ENCODE data around the gene PEX7.

PEX7 gene

DNA sequence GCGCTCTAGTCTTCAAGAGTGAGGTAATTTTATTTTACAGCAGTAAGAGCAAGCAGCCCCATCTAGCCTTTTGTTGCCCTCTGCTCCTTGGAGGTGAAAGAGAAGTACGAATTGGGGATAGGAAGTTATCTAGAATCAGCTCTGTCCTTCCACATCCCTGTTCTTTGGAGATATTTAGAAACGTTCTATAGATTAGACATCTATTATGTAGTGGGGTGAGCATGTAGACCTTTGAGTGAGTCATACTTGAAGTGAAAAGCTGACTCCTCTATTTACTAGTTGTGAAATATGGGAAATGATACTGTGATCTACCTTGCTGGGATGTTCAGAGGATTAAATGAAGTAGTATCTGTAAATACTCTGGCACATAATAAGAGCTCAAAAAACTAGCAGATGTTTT, 63.7 kb downstream of the PEX7 start:
- H3K4me3 ChIP-seq (replicated peaks; ENCODE audit: low read depth, low read length): no peak overlapping the region
- TF ChIP-seq, protein P1, sequence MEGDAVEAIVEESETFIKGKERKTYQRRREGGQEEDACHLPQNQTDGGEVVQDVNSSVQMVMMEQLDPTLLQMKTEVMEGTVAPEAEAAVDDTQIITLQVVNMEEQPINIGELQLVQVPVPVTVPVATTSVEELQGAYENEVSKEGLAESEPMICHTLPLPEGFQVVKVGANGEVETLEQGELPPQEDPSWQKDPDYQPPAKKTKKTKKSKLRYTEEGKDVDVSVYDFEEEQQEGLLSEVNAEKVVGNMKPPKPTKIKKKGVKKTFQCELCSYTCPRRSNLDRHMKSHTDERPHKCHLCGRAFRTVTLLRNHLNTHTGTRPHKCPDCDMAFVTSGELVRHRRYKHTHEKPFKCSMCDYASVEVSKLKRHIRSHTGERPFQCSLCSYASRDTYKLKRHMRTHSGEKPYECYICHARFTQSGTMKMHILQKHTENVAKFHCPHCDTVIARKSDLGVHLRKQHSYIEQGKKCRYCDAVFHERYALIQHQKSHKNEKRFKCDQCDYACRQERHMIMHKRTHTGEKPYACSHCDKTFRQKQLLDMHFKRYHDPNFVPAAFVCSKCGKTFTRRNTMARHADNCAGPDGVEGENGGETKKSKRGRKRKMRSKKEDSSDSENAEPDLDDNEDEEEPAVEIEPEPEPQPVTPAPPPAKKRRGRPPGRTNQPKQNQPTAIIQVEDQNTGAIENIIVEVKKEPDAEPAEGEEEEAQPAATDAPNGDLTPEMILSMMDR (IDR thresholded peaks at IDR 0.05; ENCODE audit: low read depth, low read length, missing control alignments): no peak
- DNase-seq (ENCODE audit: extremely low read depth, low read depth): no peak

DNA sequence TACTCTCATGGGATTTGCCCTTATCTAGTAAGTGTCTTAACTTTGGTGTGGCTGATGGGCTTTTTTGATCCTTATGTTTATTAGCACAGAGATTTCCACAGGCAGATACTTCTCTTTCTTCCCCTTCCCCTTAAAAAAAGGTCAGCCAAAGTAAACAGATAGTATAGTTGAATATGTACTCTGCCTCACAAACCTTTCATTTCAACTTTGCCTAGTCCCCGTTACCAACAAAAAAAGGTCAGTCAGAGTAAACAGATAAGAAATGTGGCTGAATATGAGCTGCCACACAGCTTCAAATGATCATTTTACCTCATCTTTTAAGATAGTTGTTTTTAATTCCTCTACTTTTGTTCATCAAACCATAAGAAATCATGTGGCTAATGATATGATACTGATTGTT, 65.6 kb downstream of the PEX7 start:
- no peak overlapping the region for H3K4me3 ChIP-seq (replicated peaks; ENCODE audit: low read depth, low read length)
- TF ChIP-seq, protein P1 (IDR thresholded peaks at IDR 0.05; ENCODE audit: low read depth, low read length, missing control alignments): no peak
- DNase-seq (ENCODE audit: extremely low read depth, low read depth): no peak

DNA sequence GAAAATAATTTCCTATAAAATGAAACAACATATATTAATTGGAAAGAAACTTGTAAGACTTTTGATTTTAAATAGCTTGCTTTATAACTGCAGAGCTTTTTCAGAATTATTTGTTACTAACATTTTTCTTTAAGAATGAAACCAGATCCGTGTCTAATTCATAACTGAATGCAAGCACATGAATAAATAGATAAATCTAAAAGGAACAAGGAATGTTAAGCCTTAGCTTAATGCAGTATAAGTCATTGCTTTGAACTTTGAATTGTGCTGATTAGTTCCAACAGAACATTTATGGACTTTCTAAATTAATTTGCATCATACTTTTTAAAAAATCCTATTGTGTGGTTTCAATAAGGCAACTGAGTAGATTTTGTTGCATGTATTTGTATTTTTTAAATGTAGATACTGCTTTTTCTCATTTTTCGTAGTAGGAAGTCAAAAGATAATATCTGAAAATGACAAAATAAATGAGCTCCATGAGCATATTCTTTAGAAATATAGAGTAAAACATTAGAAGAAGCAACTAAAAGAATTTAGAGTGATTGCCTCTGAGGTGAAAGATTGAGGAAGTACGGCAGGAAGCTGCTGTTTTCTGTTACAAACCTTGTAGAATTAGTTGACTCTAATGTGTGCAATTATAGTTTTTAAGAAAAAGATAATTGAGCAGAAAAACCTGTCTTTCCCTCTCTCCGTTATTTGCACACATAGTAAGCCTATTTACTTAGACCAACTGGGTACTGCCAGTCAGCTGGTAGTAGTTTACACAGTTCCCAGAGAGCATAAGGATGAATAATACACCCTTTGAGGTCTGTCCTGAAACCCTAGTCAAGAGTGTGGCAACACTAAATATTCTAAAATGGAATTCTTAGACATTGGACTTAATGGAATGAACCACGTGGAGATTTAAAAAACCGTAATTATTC, 67.1 kb downstream of the PEX7 start:
- no peak for DNase-seq (ENCODE audit: extremely low read depth, low read depth)
- no peak overlapping the region for H3K4me3 ChIP-seq (replicated peaks; ENCODE audit: low read depth, low read length)
- TF ChIP-seq, protein P1 (IDR thresholded peaks at IDR 0.05; ENCODE audit: low read depth, low read length, missing control alignments): no peak

DNA sequence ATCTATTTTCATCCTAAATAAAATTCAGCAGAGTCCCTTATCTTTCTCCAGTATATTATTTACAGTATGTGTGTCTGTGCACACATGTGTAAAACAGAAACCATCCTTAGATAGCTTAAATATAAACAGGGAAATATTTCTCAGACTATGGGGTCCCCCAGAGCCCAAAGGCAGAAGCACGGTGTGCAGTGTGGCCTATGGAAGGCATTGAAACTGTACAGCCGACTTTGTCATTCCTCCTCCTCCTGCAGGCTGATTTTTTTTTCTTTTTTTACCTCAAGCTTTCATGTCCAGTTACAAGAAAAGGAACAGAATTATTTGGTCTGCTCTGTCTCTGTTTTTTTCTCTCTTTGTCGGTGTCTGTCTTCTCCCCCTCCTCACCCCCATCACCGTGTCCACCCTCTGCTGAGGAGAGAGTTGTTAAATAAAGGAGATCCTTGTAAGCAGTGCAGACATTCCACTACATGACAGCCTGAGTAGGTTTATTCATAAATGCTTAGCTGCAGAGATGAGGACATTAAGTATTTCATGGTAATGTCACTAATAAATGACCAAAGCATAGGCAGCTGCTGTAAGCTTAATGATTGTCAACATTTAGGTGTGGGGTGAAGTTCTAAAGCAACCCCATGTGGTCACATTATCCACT, 67.9 kb downstream of the PEX7 start:
- no peak overlapping the region for H3K4me3 ChIP-seq (replicated peaks; ENCODE audit: low read depth, low read length)
- TF ChIP-seq, protein P1 (IDR thresholded peaks at IDR 0.05; ENCODE audit: low read depth, low read length, missing control alignments): no peak
- DNase-seq (ENCODE audit: extremely low read depth, low read depth): no peak

DNA sequence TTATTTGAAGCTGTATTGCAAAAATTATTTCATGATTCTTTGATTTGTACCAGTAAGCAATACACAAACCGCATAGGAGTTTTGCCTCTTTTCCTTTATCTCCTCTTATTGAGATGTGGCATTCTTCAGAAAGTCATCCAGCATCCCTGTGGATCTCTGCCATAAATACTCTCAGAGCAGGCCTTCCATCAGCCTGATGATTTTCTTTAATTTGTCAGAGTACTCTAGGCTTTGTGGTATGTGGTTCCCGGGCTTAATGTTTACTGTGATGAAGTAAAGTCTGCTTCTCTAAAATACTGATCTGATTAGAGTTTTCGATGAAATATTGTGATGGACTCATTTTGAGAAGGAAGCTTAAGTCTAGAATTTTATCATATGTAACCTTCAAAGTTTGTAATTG, 68.6 kb downstream of the PEX7 start:
- TF ChIP-seq, protein P1 (IDR thresholded peaks at IDR 0.05; ENCODE audit: low read depth, low read length, missing control alignments): no peak

DNA sequence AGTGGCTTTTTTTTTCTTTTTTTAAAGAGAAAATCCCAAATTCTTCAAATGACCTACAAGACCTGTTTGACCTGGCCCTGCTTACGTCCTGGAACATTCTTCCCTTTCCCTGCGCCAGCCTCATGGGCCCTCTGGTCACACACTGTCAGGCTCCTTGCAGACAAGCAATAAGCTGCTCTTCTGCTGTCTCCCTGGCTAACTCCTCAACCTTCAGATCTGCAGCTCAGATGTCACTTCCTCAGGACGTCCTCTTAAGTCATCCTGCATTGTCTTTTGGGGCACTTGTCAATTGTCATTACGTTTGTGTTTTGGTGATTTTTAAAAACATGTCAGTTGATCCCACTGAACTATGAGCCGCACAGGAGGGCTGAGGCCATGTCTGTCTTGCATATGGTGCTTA, 70.8 kb downstream of the PEX7 start:
- H3K4me3 ChIP-seq (replicated peaks; ENCODE audit: low read depth, low read length): no peak overlapping the region
- no peak for DNase-seq (ENCODE audit: extremely low read depth, low read depth)
- TF ChIP-seq, protein P1 (IDR thresholded peaks at IDR 0.05; ENCODE audit: low read depth, low read length, missing control alignments): no peak

More for the DNA sequence above, 68.6 kb downstream of the PEX7 start:
- H3K4me3 ChIP-seq (replicated peaks; ENCODE audit: low read depth, low read length): no peak overlapping the region
- DNase-seq (ENCODE audit: extremely low read depth, low read depth): no peak
